ENCODE data around the gene APBB1.
"Not testable (repeated sequence)": the region's sequence is repeated elsewhere in the genome, so short reads cannot be mapped to it uniquely, and the experiment has no call there.

Gene APBB1

GRCh38 chr11:6417907-6418556 lies 862 bp downstream of the APBB1 start:
- no peak for FAIRE-seq
- DNase-seq (ENCODE audit: low spot score) = no peak

- DNase-seq (ENCODE audit: low spot score) (no peak), FAIRE-seq (no peak)
Observed at GRCh38 chr11:6415797-6416196, 3.1 kb downstream of the APBB1 start.

GRCh38 chr11:6414874-6415328 lies 4.0 kb downstream of the APBB1 start:
- no peak for FAIRE-seq
- no peak for DNase-seq (ENCODE audit: low spot score)

GRCh38 chr11:6413791-6414201 lies 5.1 kb downstream of the APBB1 start:
- FAIRE-seq (no peak), DNase-seq (ENCODE audit: low spot score) (no peak)

- DNase-seq (ENCODE audit: low spot score) = no peak
- no peak for FAIRE-seq
Observed at GRCh38 chr11:6411594-6412031, 7.3 kb downstream of the APBB1 start.

- DNase-seq (ENCODE audit: low spot score) (no peak), FAIRE-seq (no peak)
Observed at GRCh38 chr11:6410695-6411430, 8.0 kb downstream of the APBB1 start.

- DNase-seq (ENCODE audit: low spot score) = no peak
- FAIRE-seq = no peak
Observed at GRCh38 chr11:6406370-6406769, 12.5 kb downstream of the APBB1 start.

- DNase-seq (ENCODE audit: low spot score) (no peak), FAIRE-seq (no peak)
Observed at GRCh38 chr11:6405846-6406245, 13.0 kb downstream of the APBB1 start.

GRCh38 chr11:6405052-6405667 lies 13.7 kb downstream of the APBB1 start:
- FAIRE-seq = no peak
- no peak for DNase-seq (ENCODE audit: low spot score)

GRCh38 chr11:6404342-6405051 lies 14.4 kb downstream of the APBB1 start:
- FAIRE-seq (peak; percentile 46), DNase-seq (ENCODE audit: low spot score) (no peak)

GRCh38 chr11:6403539-6403938 lies 15.4 kb downstream of the APBB1 start:
- FAIRE-seq (no peak), DNase-seq (ENCODE audit: low spot score) (no peak)

GRCh38 chr11:6402561-6402981 lies 16.3 kb downstream of the APBB1 start:
- no peak for FAIRE-seq

GRCh38 chr11:6402061-6402470 lies 16.8 kb downstream of the APBB1 start:
- DNase-seq (ENCODE audit: low spot score) (no peak), FAIRE-seq (no peak)

More at GRCh38 chr11:6402561-6402981, 16.3 kb downstream of the APBB1 start:
- DNase-seq (ENCODE audit: low spot score) = no peak

GRCh38 chr11:6401464-6401863 lies 17.4 kb downstream of the APBB1 start:
- FAIRE-seq = no peak
- no peak for DNase-seq (ENCODE audit: low spot score)

GRCh38 chr11:6400431-6401345 lies 18.2 kb downstream of the APBB1 start:
- DNase-seq (ENCODE audit: low spot score) (no peak), FAIRE-seq (no peak)

GRCh38 chr11:6397636-6398035 lies 21.3 kb downstream of the APBB1 start:
- no peak for DNase-seq (ENCODE audit: low spot score)
- FAIRE-seq = no peak

- FAIRE-seq (no peak), DNase-seq (ENCODE audit: low spot score) (no peak)
Observed at GRCh38 chr11:6397156-6397555, 21.7 kb downstream of the APBB1 start.

GRCh38 chr11:6395470-6396060 lies 23.3 kb downstream of the APBB1 start:
- FAIRE-seq = no peak

GRCh38 chr11:6393989-6394670 lies 24.8 kb downstream of the APBB1 start:
- no peak for FAIRE-seq
- no peak for DNase-seq (ENCODE audit: low spot score)

More at GRCh38 chr11:6395470-6396060, 23.3 kb downstream of the APBB1 start:
- no peak for DNase-seq (ENCODE audit: low spot score)

- not testable (repeated sequence) for DNase-seq (ENCODE audit: low spot score); FAIRE-seq
Observed at GRCh38 chr11:6392251-6392650, 26.6 kb downstream of the APBB1 start.

Measured in urothelium cell line (cell line).